SK-N-MC (cell line): Measurements from ENCODE around the gene NDUFB10.

Source experiments
- EZH2 ChIP-seq: fragments of 200-600 bp; sonication (generic); IDR thresholded peaks from one replicate; pipeline ENCODE4 v1.6.1; 2017; ENCODE audit warnings: antibody characterized with exemption
- POLR2AphosphoS5 ChIP-seq: IDR thresholded peaks from 2 replicates; pipeline ENCODE4 v1.6.1; 2012; ENCODE audit warnings: mild to moderate bottlenecking, low read depth, low read length, borderline replicate concordance

DNA sequence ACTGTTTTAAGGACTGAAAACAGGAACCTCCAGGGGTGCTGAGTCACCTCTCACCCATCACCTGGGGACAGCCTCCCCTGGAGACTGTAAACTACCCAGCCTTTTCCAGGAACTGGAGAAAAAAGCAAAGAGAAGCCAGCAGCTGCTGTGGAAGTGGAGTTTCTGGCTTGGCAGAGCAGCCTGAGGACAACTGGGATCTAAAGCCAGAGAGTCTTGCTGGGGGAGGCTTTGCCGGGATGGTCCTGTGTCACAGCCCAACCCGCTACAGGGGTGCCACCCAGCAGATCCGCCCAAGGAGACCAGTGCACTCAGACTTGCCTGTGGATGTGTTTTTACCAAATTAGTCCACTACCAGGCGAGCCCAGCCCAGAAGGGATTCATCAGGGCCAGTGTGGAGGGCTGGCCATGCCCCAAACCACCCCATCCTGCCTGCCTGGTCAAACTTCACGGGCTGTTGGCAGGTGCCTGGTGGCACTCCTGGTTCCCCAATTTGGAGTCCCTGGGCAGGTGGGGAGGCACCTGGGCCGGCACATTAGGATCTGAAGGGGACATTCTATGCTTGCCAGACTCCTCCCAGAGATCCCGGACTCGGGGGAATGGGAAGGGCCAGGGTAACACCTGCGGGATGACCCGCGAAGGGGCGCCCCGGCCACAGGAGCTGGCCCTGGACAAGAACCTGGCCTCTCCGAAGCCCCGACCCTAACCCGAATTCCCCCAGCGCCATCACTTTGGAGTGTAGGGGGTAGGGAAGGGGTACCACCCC is 17.1 kb upstream of the NDUFB10 start:
- TF ChIP-seq POLR2AphosphoS5 (no peak), EZH2 (no peak)
